Glomerular endothelial cell (primary cell): ENCODE measurements around the gene ARMC9. TPM values are rescaled to one million over a fixed set of nuclear protein-coding genes. Genes with fewer than 3 reads are reported as not detected.
"Not testable (repeated sequence)": the region's sequence is repeated elsewhere in the genome, so short reads cannot be mapped to it uniquely, and the experiment has no call there.

ENCODE experiments used
- DNase-seq: peaks from one replicate; pipeline ENCODE4 v3.0.0-alpha.2; 2011; ENCODE audit warnings: low read depth, low spot score; ENCODE audit errors: extremely low read depth
- total RNA-seq: library from RNA; depleted of rRNA; stranded (reverse); fragments of >200 nt; gene quantifications from 2 replicates; pipeline ENCODE4 v1.2.3, GENCODE V29; 2015

ARMC9 gene
- total RNA-seq, 1 donor from 2014 or later: 21.3 TPM

DNA sequence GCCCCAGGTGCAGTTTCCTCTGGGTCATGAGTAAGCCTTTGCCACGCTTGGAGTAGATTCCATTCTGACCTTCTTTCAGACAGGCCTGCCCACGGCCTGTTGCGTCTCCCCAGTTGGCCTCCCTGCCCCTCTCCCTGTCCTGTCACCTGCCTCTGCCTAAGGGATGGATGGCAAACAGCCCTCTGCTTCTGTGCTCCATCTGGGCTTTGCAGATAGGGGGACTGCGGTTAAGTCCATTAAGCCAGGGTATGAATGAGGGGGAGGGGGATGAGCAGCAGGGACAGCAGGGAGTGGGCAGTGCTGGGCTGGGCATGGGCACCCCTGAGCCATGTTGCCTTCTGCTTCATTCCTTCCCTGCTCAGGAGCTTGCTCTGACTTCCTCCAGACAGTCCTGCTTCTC is 159.5 kb downstream of the ARMC9 start:
- no peak for DNase-seq

DNA sequence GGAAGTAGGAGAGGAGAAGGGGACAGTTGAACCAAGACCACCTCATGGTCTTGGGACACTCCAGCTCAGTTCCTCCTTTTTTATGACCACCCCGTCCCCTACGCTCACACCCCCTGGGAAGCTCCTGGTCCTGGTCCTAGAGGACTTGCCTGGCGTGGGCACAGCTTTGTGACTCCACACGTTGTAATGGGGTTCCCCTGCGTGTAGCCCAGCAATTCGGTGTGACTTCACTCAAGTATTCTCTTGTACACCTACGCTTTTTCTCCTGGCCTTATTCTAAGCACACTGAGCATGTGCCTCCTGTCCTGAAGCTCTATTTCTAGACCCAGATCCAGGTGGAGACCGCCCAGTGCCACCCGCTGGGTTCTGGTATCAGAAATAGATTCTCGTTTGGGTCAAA is 161.0 kb downstream of the ARMC9 start:
- no peak for DNase-seq

DNA sequence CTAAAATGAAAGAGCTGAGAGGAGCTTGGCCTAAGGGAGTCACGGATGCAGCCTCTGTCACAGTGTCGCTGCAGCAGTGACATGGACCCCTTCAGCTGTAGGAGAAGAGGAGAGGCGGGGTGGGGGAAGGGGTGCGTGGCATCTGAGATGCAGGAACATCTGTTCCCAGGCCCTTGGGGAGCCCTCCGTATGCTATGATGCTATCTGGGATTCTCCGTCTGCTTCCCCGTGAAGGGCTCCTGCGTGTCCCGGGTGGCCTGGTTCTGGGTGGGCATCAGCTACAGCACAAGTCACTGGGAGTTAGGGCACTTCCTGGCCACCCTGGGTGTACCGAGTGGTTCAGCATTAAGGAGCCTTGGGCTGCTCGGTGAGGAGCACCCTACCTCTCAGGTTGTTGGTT is 161.5 kb downstream of the ARMC9 start:
- DNase-seq: no peak

DNA sequence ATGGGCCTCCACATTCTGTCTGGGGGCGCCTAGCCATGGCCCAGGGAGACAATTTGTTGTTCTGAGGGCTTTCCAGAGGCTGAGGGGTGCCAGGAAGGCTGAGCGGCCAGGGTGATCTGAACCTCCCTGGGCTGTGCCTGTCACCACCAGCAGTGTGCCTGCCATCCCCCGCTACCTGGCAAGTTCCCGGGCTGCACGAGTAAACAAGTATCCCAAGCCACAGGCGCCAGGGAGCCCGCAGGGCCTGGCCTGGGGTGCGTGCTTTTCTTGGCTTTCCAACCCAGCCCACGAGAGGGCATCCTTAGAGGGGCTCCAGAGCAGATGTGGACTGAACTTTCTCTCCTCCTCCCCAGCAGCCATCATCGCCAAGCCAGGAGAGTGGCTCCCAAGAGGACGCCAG is 162.0 kb downstream of the ARMC9 start:
- DNase-seq: no peak

DNA sequence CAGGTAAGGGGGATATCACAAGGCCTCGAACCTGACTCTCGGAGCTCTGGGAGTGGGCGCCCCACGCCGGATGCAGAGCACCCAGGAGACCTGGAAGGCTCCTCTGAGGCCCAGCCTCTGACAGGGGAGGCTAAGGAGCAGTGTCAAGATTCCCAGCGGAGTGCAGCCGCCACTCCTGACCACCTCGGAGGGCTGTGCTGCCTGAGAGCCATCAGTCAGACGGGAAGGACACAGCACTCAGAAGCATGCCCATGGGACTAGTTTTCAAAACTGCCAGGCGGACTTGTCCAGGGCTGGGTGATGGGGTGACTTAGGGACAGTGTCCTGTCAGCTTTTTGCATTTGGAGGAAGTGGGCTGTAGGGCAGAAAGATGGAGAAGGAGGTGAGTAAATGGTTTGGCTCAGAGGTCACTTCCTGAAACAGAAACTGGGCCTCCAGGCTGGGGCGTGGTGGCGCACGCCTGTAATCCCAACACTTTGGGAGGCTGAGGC is 162.5 kb downstream of the ARMC9 start:
- no peak for DNase-seq

DNA sequence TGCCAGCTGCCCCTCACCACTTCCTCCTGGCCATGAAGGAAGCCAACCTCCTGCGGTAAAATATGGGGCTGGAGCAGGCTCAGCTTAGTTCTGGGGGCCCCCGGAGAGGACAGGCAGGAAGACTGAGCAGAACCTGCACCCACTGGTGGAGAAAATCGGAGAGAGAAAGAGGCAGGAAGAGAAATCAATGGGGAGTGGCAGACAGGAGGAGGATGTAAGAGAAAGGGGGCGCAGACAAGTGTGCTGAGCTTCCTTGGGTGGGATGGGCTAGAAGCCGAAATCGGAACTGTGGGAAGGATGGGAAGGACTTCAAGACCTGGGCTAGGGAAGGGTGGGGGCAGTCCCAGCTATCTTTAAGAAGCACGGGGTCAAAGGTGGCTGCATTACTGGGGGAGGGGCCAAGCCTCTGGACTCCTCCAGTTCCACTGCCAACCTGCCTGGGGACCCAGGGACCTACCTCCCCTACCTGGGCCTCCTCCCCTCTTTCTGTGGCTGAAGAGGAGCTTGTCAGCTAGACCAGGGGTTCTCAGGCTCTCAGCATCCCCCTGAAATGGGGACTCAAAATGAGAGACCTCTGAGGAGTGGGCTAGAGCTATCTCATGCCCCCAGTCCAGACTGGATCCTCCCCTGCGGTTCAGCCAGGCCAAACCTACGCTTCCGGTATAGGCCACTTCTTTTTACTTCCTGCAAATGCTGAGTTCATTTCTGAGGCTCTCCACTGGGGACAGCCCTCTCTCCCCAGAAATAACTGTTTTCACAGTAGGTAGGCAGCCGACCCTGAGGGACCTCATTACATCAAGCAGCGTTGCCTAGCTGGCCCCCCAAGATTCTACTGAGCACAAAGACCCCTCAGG is 163.5 kb downstream of the ARMC9 start:
- no peak for DNase-seq

DNA sequence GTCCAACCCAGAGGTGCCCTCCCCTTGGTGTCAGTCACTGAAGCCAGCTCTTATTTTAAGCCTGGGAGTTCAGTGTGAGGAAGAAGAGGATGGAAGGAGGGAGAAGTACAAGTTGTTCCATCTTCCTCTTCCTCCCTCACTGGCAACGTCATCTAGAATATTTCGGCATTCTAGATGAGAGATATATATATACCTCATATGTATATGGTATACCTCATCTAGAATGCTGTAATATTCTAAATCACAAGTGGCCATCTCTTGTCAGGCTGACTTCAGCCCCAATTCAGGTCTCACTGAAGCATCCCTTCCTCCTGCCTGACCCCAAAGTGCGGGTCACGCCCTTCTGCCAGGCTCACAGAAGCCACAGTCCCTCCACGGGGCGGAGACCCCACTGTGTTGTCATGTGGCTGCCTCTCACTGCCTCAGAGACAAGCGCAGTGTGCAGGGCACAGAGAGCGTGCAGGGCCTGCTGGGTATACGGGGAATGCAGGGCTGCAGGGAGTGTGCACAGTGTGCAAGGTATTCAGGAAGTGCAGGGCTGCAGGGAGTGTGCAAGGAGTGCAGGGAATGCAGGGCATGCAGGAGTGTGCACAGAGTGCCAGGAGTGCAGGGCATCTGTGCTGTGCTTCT is 164.2 kb downstream of the ARMC9 start:
- no peak for DNase-seq

DNA sequence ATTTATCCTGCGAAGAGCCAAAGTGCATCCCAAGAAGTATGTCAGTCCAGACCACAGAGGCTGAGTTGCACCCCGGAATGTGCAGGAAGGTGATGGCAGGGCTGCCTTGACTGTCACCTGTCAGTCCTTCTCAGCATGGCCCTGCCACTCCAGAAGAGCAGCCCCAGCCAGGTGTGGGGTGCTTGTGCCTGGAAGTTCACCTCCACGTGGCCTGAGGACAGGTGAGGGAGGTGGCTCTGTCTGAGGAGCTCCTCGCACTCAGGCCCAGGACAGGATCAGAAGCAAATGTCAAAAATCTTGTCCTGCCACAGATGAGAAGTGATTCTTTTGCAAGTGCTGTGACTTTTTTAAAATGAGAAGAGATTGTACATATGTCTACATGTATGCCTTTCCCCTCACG is 165.6 kb downstream of the ARMC9 start:
- no peak for DNase-seq

DNA sequence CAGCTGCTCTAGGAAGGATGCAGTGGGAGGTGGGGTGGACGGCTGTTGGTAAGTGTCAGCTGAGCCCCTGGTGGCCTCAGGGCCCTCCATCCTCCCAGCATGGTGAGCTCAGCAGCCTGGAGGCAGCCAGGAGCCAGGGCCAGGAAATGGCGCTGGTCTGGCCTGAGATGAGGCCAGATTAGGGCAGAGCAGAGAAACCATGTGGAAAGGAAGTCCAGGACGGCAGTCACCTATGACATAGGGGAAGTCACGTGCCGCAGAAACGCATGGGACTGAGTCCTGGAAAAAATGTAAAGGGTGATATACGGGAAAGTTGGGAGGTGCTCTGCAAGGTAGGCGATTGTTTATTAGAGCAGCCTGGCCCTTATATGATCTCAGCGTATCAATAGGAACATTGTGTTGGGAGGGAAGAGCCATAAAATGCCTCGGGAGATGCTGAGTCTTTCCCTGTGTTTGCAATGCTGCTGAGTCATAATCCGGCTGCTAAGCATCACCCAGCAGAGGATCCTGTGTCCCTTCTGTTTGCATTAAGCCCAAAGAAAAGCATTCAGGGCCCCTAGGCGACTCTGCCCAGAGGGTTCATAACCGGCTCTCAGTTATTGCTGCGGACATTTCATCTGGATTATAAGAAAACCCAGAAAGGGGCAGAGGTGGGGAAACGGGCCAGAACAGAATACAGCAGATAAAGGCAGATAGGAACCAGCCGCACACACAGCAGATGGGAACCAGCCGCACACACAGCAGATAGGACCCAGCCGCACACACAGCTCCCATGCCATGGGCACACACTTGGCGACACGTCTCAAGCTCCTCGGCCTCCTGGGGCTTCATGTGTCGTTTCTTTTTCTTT is 166.8 kb downstream of the ARMC9 start:
- peak; percentile 88 for DNase-seq

DNA sequence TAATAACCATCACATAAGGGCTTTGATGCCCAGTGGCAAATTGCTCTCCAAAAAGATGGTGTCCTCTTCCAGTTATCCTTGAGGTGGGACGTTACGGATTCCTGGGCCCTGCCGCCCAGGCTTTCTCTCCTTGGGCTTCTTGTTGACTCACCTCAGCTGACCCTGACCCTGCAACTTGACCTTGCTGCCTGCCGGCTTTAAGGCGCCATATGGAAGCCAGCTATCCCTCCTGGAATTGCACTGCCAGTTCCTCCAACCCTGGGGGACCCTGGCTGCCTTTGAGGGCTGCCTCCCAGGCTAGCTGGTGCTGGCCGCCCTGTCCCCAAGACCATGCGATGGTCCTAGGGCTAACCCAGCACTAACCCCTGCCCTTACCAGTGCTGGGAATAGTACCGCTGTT is 168.7 kb downstream of the ARMC9 start:
- DNase-seq: no peak

DNA sequence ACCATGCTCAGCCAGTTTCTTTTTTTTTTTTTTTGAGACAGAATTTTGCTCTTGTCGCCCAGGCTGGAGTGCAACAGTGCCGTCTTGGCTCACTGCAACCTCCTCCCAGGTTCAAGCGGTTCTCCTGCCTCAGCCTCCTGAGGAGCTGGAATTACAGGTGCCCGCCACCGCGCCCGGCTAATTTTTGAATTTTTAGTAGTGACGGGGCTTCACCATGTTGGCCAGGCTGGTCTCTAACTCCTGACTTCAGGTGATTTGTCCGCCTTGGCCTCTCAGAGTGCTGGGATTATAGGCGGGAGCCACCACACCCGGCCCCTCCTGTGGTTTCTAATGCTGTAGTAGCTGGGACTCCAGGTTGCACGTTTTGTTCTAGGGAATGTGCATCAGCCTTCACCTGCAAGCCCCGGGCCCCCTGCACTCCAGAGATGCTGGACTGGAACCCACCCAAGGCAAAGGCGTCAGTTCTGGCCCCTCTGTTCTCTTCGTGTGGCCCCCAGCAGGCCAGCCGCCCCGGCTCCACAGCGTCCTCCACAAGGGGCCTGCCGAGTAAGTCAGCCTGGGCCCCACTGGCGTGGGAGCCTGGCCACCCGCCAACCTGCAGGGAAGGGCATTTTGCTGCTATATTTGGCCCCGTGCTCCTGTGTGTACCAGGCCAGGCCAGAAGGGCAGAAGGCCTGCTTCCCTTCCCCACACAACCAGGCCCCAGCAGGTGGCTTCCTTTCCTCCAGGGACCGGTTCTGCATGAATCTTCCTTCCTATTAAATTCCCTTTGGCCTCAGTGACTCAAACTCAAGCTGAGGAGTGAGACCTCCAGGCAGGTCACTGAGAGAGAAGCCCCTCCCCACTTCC is 171.4 kb downstream of the ARMC9 start:
- no peak for DNase-seq

DNA sequence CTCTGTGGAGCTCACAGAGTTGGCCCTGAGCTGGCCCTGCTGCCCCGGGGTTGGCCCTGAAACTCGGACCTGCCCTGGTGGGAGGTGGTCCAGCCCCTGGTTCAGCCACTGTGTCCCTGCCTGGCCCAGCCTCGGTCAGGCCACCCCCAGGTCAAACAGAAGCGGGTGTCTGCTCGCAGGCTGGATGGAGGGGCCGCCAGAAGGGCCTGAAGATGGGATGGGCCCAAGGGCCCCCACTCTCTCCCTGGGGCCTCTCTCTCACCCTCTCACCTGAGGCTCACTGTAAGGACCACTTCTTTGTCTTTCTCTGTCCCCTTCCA is 172.0 kb downstream of the ARMC9 start:
- no peak for DNase-seq

DNA sequence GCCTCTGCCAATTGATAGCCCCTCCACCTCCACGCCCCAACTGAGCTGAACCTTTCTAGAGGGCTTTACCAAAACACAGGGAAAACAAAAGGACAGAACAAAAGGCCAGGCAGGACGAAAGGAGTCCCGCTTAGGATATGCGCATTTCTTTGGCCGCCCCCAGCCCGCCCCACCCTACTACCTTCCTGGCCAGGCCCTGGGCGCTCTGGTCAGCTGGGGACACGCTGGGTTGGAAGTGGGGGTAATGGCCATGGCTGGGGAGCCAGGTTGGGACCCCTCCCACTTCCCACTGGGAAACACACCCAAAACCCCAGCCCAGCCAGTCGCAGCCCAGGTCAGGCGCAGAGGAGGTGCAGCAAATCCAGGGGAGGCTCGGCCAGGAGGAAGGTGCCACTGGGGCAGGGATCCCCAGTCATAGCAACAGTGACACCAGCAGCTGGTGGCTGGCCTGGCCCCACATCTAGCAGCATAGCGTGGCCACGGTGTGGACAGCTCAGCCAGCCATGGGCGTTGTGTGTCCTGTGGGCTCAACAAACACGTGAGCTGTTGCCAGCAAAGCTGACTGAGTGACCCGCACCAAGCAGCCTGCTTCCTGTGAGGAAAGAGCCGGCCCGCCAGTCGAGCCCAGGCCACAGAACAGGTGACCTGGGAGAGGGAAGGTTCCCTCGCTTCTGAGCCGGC is 172.5 kb downstream of the ARMC9 start:
- DNase-seq: no peak

DNA sequence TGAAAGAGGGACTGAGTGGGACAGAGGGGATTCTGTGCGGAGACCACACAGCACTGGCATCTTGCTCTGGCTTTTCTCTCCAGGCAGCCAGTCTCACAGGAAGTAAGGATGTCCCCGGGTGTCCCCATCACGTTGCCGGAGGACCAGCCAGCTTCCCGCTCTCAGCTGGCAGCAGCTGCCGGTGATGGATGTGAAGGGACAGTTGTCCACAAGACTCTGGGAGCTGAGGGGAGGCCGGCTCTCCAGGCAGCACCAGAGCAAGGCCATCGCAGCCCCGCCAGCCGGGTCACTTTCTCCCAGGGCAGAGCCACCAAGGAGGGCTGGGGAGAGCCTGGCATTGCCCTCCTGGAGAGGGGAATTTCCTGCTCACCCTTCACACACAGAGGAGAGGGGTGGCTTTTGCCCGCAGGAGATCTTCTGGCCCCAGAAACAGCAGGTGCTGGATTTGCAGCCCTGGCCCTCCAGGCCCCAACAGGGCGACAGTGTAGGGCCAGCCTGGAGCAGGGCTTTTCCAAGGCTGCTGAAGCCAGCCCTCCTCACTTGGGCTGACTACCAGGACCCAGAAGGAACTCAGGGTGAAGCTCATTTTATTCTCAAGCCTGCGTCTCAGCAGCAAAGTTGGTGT is 173.1 kb downstream of the ARMC9 start:
- DNase-seq: no peak

DNA sequence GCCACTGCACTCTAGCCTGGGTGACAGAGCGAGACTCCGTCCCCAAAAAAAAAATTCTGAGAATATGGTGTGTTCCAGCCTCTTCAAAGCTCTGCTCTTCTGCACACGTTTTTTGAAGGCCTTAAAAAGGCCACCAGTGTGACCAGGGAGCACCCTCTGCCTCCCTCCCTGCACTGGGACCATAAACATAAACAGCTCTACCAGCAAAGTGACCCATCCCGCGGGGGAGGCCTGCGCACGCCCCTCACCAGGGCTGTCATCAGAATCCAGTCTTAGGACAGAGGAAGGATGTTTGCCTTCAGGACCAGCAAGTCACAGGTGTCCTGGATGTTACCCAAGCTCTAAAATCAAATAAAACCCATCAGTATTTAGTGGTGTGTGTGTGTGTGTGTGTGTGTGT is 173.9 kb downstream of the ARMC9 start:
- DNase-seq: no peak

DNA sequence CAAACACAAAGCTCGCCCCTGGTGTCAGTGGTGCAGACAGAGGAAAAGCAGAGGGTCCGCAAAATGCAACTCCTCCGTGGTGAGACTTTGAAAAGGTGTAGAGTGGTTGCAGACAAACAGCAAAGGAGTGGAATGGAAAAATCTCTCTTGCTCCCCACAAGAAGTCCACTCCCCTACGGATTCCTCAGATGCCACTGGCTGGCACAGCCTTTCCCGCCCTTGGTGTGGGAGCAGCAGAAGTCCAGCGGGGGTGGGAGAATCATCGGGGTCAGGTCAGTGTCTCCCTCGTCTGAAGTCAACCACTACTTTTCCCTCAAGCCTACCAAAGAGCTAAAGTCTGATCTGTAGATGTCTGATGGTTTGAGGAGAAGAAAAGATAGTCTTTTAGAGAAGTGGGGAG is 174.8 kb downstream of the ARMC9 start:
- DNase-seq: no peak

DNA sequence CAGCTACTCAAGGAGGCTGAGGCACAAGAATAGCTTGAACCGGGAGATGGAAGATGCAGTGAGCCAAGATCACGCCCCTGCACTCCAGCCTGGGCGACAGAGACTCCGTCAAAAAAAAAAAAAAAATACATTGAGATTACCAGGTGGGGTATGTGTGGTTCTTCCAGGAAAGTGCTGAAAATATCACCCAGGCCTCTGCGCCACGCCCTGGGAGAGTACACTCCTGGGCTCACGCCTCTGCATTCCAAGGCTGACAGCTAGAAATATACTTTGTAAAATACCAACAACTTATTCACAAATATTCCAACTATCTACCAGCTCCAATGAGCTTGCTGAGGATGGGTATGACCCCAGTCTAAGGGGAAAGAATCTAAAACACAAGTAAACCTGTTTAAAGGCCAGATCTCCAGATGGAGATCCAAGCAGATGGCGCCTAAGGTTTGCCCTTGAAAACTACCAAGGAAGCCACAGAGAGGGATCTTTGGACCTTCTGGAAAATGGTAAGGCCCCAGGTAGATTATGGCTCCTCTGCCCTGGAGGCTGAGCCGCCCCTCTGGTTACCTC is 175.4 kb downstream of the ARMC9 start:
- DNase-seq: no peak

DNA sequence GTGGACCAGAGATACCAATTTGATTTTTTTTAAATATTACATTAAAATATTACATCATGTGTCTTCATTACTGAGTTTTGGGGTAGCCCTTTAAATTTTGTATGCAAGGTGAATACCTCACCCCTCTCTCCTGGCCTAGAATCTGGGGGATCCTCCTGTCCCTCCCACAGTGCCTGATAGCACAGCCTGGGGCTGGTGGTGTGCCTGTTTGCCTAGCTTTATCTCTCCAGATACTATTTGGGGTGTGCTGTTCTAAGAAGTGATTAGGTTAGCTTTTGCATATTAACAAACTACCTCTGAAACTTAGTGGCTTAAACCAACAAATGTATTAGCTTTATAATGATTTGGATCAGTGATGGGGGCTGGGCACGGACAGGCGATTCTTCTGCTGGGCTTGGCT is 176.3 kb downstream of the ARMC9 start:
- no peak for DNase-seq

DNA sequence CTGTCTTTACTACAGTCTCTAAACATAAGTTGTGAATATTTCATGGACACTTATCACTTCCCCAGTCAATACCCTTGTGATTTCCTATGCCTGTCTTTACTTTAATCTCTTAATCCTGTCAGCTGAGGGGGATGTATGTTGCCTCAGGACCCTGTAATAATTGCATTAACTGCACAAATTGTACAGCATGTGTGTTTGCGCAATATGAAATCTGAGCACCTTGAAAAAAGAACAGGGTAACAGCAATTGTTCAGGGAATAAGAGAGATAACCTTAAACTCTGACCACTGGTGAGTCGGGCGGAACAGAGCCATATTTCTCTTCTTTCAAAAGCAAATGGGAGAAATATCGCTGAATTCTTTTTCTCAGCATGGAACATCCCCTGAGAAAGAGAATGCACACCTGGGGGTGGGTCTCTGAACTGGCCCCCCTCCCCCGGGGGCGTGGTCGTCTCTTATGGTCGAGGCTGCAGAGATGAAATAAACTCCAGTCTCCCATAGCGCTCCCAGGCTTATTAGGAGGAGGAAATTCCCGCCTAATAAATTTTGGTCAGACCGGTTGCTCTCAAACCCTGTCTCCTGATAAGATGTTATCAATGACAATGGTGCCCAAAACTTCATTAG is 177.7 kb downstream of the ARMC9 start:
- not testable (repeated sequence) for DNase-seq
